Skeletal muscle tissue (tissue), 4 donors: ENCODE results near the gene CYTH1. TPM values are rescaled to one million over a fixed set of nuclear protein-coding genes. Genes with fewer than 3 reads are reported as not detected.

Experiments
- H3K27ac ChIP-seq: one replicate; pipeline ENCODE4 v1.7.0; 2013; ENCODE audit warnings: mild to moderate bottlenecking, low read depth, low read length, inconsistent platforms
- H3K27me3 ChIP-seq, 3 donors: one replicate each; pipeline ENCODE4 v1.7.0; 2013; ENCODE audit warnings: low read length in 3 of 3; ENCODE audit not compliant: control insufficient read depth in 3 of 3, insufficient read depth in 3 of 3
- H3K36me3 ChIP-seq, 3 donors: one replicate each; pipeline ENCODE4 v1.7.0; 2013; ENCODE audit warnings: low read length in 3 of 3; ENCODE audit not compliant: control insufficient read depth in 3 of 3, insufficient read depth in 3 of 3
- H3K4me1 ChIP-seq, 3 donors: one replicate each; pipeline ENCODE4 v1.7.0; 2013; ENCODE audit warnings: low read length in 3 of 3, mild to moderate bottlenecking in 3 of 3; ENCODE audit not compliant: control insufficient read depth in 3 of 3, insufficient read depth in 3 of 3
- H3K4me3 ChIP-seq, 3 donors: one replicate each; pipeline ENCODE4 v1.7.0; 2013; ENCODE audit warnings: low read length in 3 of 3
- H3K9ac ChIP-seq, 3 donors: one replicate each; pipeline ENCODE4 v1.7.0; 2013; ENCODE audit warnings: low read length in 3 of 3, mild to moderate bottlenecking in 3 of 3, moderate library complexity in 2 of 3, low read depth in 1 of 3
- H3K9me3 ChIP-seq, 3 donors: one replicate each; pipeline ENCODE4 v1.7.0; 2013; ENCODE audit warnings: low read length in 3 of 3; ENCODE audit not compliant: control insufficient read depth in 3 of 3
- total RNA-seq: library from RNA; depleted of rRNA; stranded (reverse); fragments of >200 nt; gene quantifications from one replicate; pipeline ENCODE4 v1.2.3, GENCODE V29; 2014
- donor health status: Osteomylitis.

Gene CYTH1
- total RNA-seq, 1 donor from 2014 or later = 17.7 TPM

GRCh38 chr17:78821961-78822360 is 39.9 kb upstream of the CYTH1 start:
- Histone ChIP-seq H3K27me3 (no peaks in the 10 kb centered on the region), H3K4me3 (no peak overlapping the region), H3K9me3 (no peaks in the 10 kb centered on the region), H3K27ac (no peak overlapping the region), H3K36me3 (peaks cover 72 to 89% (median 77%) of the 10 kb centered on the region in 3 donors), H3K4me1 (peaks cover 3 to 10% (median 7%) of the 10 kb centered on the region in 3 donors), H3K9ac (no peak overlapping the region)

- Histone ChIP-seq H3K27me3 (no peaks in the 10 kb centered on the region), H3K9ac (no peak overlapping the region), H3K9me3 (no peaks in the 10 kb centered on the region), H3K36me3 (peaks cover 71 to 83% (median 72%) of the 10 kb centered on the region in 3 donors), H3K4me1 (peaks cover 3 to 14% (median 10%) of the 10 kb centered on the region in 3 donors), H3K27ac (no peak overlapping the region), H3K4me3 (no peak overlapping the region)
Observed at GRCh38 chr17:78820841-78821240, 38.8 kb upstream of the CYTH1 start.

- Histone ChIP-seq H3K9me3 (no peaks in the 10 kb centered on the region), H3K27ac (peak overlapping the region; percentile 37), H3K4me3 (no peak overlapping the region), H3K9ac (no peak overlapping the region), H3K4me1 (peaks cover 3 to 14% (median 10%) of the 10 kb centered on the region in 3 donors), H3K27me3 (no peaks in the 10 kb centered on the region), H3K36me3 (peaks cover 70 to 83% (median 70%) of the 10 kb centered on the region in 3 donors)
Observed at GRCh38 chr17:78819806-78820792, 38.0 kb upstream of the CYTH1 start.

- Histone ChIP-seq H3K4me1 (peaks cover 3 to 14% (median 10%) of the 10 kb centered on the region in 3 donors), H3K27me3 (no peaks in the 10 kb centered on the region), H3K27ac (peak overlapping the region; percentile 37), H3K4me3 (no peak overlapping the region), H3K36me3 (peaks cover 67 to 84% (median 69%) of the 10 kb centered on the region in 3 donors), H3K9ac (no peak overlapping the region), H3K9me3 (no peaks in the 10 kb centered on the region)
Observed at GRCh38 chr17:78819402-78819801, 37.3 kb upstream of the CYTH1 start.

DNA sequence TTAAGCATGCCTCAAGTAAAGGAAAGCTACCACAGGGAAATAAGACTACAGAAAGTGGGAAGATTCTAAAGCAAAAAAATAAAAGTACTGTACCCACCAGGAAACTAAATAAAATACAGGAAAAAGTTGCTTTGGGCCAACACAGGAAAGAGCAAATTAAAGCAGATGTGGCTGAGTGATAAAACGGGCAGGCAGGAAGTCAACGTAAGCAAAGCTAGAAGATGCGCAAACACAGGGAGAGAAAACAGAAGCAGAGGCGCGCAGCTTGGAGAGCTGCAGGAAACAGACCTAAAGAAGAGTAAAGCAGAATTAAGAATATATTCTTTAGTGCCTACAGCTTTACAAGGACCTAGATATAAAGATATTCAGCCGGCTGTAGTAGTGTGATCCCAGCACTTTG is 36.9 kb upstream of the CYTH1 start:
- Histone ChIP-seq H3K27ac (peak overlapping the region; percentile 37), H3K4me3 (no peak overlapping the region), H3K4me1 (peaks cover 3 to 14% (median 10%) of the 10 kb centered on the region in 3 donors), H3K36me3 (peaks cover 67 to 84% (median 69%) of the 10 kb centered on the region in 3 donors), H3K9me3 (no peaks in the 10 kb centered on the region), H3K27me3 (no peaks in the 10 kb centered on the region), H3K9ac (no peak overlapping the region)

DNA sequence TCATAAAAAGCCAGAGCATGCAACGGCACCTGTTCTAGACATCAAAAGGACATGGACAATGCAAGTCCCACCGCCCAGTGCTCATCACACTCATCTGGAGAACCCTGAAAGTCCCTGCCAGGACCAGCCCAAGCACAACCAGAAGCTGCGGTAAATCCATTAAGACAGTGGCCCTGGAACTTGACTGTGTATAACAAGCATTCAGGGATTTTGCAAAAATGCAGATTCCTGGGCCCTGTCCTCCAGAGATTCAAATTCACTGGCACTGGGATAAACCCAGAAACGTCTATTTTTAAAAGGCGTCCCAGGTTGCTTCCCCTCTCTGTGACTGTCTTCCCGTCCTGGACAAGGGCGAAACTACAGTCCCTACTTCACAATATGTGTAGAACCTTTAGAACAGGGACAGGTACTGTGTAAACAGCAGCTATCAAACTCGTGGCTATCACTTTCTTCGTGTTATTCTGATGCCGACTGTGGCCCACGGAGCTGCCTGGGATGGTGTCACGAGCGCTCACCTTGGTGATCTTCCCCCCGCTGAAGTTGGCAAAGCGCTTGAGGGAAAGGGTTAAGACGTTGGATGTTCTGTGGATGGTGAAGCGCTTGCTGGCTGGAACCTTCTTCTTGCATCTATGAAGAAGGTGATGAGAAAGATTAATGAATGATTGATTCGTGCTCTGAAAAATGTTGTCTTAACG is 36.2 kb upstream of the CYTH1 start:
- no peaks in the 10 kb centered on the region for H3K27me3 ChIP-seq
- peaks cover 8 to 18% (median 13%) of the 10 kb centered on the region in 3 donors for H3K4me1 ChIP-seq
- no peak overlapping the region for H3K27ac ChIP-seq
- no peaks in the 10 kb centered on the region for H3K9me3 ChIP-seq
- H3K36me3 ChIP-seq = peaks cover 66 to 84% (median 69%) of the 10 kb centered on the region in 3 donors
- no peak overlapping the region for H3K4me3 ChIP-seq
- H3K9ac ChIP-seq = no peak overlapping the region

DNA sequence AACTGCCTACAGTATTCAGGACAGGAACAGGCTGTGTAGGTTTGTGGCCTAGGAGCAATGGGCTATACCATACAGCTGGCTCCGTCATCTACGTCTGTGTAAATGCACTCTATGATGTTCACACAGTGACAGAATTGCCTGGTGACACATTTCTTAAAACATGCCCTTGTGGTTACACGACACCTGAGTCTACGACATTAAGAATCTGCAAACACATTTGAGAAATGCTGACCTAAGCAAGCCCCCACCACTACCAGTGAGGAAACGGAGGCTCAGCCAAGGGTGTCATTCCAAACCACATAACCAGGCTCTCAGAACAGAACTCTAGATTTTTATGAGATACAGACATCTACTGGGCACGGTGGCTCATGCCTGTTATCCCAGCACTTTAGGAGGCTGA is 35.0 kb upstream of the CYTH1 start:
- Histone ChIP-seq H3K4me1 (peaks cover 12 to 24% (median 17%) of the 10 kb centered on the region in 3 donors), H3K27me3 (no peaks in the 10 kb centered on the region), H3K4me3 (no peak overlapping the region), H3K9ac (no peak overlapping the region), H3K36me3 (peaks cover 66 to 87% (median 69%) of the 10 kb centered on the region in 3 donors), H3K9me3 (no peaks in the 10 kb centered on the region), H3K27ac (peak overlapping the region; percentile 48)

DNA sequence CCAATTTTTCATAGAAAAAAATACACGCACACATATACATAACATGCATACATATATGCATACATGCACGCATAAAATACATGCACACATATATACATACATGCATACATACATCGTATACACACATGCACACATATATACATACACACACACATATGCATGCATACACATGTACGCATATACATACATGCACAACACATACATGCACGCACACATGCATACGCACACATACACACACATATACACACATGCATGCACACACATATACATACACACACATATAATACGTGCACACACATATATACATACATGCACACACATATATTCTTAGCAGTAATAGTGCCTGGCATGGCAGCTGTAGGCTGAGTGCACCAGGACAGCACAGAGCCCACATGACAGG is 33.6 kb upstream of the CYTH1 start:
- Histone ChIP-seq H3K9me3 (no peaks in the 10 kb centered on the region), H3K4me3 (no peak overlapping the region), H3K27ac (no peak overlapping the region), H3K27me3 (no peaks in the 10 kb centered on the region), H3K4me1 (peaks cover 12 to 24% (median 17%) of the 10 kb centered on the region in 3 donors), H3K36me3 (peaks cover 66 to 89% (median 79%) of the 10 kb centered on the region in 3 donors), H3K9ac (no peak overlapping the region)

DNA sequence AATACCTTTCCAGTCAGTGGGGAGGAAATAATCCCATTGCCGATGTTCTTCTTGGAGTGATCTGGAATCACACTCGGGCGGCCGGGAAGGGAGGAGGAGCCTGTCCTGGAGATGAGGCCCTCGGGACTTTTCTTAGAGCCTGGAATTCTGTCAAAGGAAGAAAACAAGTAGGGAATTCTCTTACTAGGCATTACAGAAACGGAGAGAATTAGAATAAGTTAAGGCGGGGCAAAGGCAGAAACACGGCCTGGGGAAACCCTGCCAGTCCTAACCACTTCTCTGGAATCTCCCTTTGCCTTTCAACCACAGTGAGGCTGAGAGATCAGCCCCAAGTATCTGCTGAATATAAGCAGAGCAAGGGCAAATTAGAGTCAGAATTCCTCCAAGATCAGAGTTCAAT is 30.8 kb upstream of the CYTH1 start:
- Histone ChIP-seq H3K27ac (peak overlapping the region; percentile 61), H3K4me1 (peaks cover 10 to 17% (median 13%) of the 10 kb centered on the region in 3 donors), H3K36me3 (peaks cover 58 to 83% (median 78%) of the 10 kb centered on the region in 3 donors)

More for the DNA sequence above, 30.8 kb upstream of the CYTH1 start:
- no peak overlapping the region for H3K4me3 ChIP-seq
- H3K9ac ChIP-seq = no peak overlapping the region
- H3K9me3 ChIP-seq = no peaks in the 10 kb centered on the region
- H3K27me3 ChIP-seq = no peaks in the 10 kb centered on the region
